ENCODE data around the gene RSPH10B. TPM values are rescaled to one million over a fixed set of nuclear protein-coding genes. Genes with fewer than 3 reads are reported as not detected.
A peak's percentile ranks its signal among the peaks of the same experiment; 100 is the strongest.
"Not testable (repeated sequence)": the region's sequence is repeated elsewhere in the genome, so short reads cannot be mapped to it uniquely, and the experiment has no call there.

Gene RSPH10B
- total RNA-seq, result under 1 TPM in 1 of 2 experiments, not detected in 1; 0.59 TPM

GRCh38 chr7:5970347-5970911 is at the start of gene RSPH10B:
Gene RSPH10B (minus strand): TSS chr7:5970689. CDS start chr7:5967116, 3,573 bp downstream.
- H3K27me3 Mint-ChIP-seq; H3K36me3 Mint-ChIP-seq (ENCODE audit: low read depth); DNase-seq; CTCF ChIA-PET; H3K4me1 Mint-ChIP-seq (ENCODE audit: low read depth); H3K9me3 Mint-ChIP-seq; POLR2A ChIA-PET; H3K27ac Mint-ChIP-seq; H3K4me3 Mint-ChIP-seq; intact Hi-C loops (cut with micrococcal nuclease): not testable (repeated sequence)
- ATAC-seq, result peak; percentile 39

DNA sequence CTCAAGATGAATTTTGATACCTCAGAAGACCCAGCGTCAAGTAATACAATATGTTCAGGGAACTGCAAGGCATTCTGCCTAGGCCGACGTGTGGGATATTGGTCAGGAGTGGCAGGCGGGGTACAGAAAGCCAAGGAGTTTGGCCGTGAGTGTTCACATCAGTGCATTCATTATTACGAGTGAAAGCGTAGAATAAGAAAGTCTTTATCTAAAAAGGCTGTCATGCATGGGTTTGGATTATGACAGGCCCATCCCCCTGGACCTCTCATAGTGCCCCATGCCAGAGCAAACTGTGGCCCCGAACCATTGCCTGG is 46.1 kb upstream of the RSPH10B start:
- H3K4me1 Mint-ChIP-seq (ENCODE audit: low read depth), result peaks cover 27% of the 10 kb centered on the region
- H3K27ac Mint-ChIP-seq, result peak overlapping the region; percentile 85
- ChIA-PET POLR2A (interaction anchor here (1.8 kb wide), 1 partner anchor 7 kb away, joined by 5 read pairs; the partner anchor contains the start of genes AIMP2 and PMS2), CTCF (no interaction called here)
- no peak overlapping the region for H3K4me3 Mint-ChIP-seq
- intact Hi-C loops (cut with micrococcal nuclease), result no loop called here
- DNase-seq (no peak), ATAC-seq (no peak)
- peaks cover 56% of the 10 kb centered on the region for H3K36me3 Mint-ChIP-seq (ENCODE audit: low read depth)
- H3K9me3 Mint-ChIP-seq, result no peaks in the 10 kb centered on the region
- no peaks in the 10 kb centered on the region for H3K27me3 Mint-ChIP-seq
- TF ChIP-seq, protein P1, sequence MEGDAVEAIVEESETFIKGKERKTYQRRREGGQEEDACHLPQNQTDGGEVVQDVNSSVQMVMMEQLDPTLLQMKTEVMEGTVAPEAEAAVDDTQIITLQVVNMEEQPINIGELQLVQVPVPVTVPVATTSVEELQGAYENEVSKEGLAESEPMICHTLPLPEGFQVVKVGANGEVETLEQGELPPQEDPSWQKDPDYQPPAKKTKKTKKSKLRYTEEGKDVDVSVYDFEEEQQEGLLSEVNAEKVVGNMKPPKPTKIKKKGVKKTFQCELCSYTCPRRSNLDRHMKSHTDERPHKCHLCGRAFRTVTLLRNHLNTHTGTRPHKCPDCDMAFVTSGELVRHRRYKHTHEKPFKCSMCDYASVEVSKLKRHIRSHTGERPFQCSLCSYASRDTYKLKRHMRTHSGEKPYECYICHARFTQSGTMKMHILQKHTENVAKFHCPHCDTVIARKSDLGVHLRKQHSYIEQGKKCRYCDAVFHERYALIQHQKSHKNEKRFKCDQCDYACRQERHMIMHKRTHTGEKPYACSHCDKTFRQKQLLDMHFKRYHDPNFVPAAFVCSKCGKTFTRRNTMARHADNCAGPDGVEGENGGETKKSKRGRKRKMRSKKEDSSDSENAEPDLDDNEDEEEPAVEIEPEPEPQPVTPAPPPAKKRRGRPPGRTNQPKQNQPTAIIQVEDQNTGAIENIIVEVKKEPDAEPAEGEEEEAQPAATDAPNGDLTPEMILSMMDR (IDR thresholded peaks at IDR 0.05), result no peak

DNA sequence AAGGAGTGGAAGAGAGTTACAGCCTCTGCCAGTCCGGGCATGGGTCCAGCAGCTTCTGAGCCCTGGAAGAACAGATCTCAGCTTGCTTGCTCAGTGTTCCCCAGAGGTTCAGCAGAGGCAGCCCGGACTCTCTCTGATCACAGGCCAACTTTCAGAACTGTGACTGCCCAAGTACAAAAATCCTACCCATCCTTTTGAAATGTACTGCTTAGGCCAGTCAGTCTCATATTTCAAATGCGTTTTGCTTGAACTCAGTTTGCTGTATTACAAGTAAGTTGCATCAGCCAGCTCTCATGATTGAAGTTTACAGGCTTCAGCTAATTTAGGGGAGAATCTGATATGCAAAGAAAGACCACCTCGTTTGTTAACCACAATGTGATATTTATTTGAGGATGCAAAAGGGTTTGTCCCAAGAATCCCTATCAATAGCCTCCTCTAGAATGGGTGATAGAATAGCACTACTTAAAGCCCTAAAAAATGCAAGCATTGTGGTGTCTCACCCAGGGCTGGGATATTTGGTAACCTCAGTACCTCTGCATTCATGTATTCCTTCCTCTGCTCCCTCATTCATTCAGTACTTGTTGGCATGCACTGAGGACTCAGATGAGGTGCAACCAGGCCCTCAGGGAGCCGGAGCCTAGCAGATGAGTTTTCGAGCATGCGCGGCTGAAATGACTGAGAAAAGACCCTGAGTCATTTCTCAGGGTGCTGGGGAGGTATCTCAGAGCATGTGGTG is 45.6 kb upstream of the RSPH10B start:
- Mint-ChIP-seq H3K36me3 (ENCODE audit: low read depth) (peaks cover 56% of the 10 kb centered on the region), H3K4me1 (ENCODE audit: low read depth) (peaks cover 31% of the 10 kb centered on the region), H3K27ac (peak overlapping the region; percentile 85), H3K4me3 (no peak overlapping the region), H3K27me3 (no peaks in the 10 kb centered on the region), H3K9me3 (no peaks in the 10 kb centered on the region)
- ChIA-PET POLR2A (interaction anchor here (1.2 kb wide), 1 partner anchor 8 kb away, joined by 3 read pairs; no protein-coding TSS in a partner anchor), CTCF (interaction anchor here (1.3 kb wide), 1 partner anchor 11 kb away, joined by 4 read pairs; no protein-coding TSS in a partner anchor)
- intact Hi-C loops (cut with micrococcal nuclease), result no loop called here
- DNase-seq (peak; percentile 26), ATAC-seq (peak; percentile 31)
- TF ChIP-seq, protein P1 (IDR thresholded peaks at IDR 0.05), result no peak

GRCh38 chr7:6012355-6013104 is 42.0 kb upstream of the RSPH10B start:
- Mint-ChIP-seq H3K4me3 (no peak overlapping the region), H3K27ac (peak overlapping the region; percentile 70), H3K4me1 (ENCODE audit: low read depth) (peaks cover 44% of the 10 kb centered on the region), H3K9me3 (no peaks in the 10 kb centered on the region), H3K27me3 (no peaks in the 10 kb centered on the region), H3K36me3 (ENCODE audit: low read depth) (peaks cover 45% of the 10 kb centered on the region)
- DNase-seq (no peak), ATAC-seq (no peak)
- TF ChIP-seq, protein P1 (IDR thresholded peaks at IDR 0.05), result no peak
- intact Hi-C loops (cut with micrococcal nuclease), result no loop called here
- ChIA-PET POLR2A (no interaction called here), CTCF (interaction anchor here (0.6 kb wide), 1 partner anchor 418 kb away, joined by 3 read pairs; no protein-coding TSS in a partner anchor)

- H3K27me3 Mint-ChIP-seq, result no peaks in the 10 kb centered on the region
- intact Hi-C loops (cut with micrococcal nuclease), result no loop called here
- peak overlapping the region; percentile 70 for H3K27ac Mint-ChIP-seq
- H3K9me3 Mint-ChIP-seq, result no peaks in the 10 kb centered on the region
- DNase-seq (no peak), ATAC-seq (no peak)
- H3K36me3 Mint-ChIP-seq (ENCODE audit: low read depth), result peaks cover 40% of the 10 kb centered on the region
- TF ChIP-seq, protein P1 (IDR thresholded peaks at IDR 0.05), result no peak
- ChIA-PET POLR2A (no interaction called here), CTCF (no interaction called here)
- peak overlapping the region; percentile 88 for H3K4me3 Mint-ChIP-seq
- H3K4me1 Mint-ChIP-seq (ENCODE audit: low read depth), result peaks cover 49% of the 10 kb centered on the region
Observed at GRCh38 chr7:6011541-6011940, 41.1 kb upstream of the RSPH10B start.

DNA sequence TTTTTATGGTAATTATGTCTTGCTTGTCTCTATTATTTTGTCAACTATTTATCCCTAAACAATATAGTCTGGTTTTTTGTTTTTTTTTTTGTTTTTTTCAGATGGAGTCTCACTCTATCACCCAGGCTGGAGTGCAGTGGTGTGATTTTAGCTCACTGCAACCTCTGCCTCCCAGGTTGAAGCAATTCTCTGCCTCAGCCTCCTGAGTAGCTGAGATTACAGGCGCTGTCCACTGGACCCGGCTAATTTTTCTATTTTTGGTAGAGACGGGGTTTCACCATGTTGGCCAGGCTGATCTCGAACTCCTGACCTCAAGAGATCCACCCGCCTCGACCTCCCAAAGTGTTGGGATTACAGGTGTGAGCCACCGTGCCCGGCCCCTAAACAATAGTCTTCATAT is 39.9 kb upstream of the RSPH10B start:
- H3K36me3 Mint-ChIP-seq (ENCODE audit: low read depth), result peaks cover 34% of the 10 kb centered on the region
- CTCF ChIA-PET; intact Hi-C loops (cut with micrococcal nuclease); ATAC-seq; H3K27me3 Mint-ChIP-seq; DNase-seq; H3K9me3 Mint-ChIP-seq: not testable (repeated sequence)
- POLR2A ChIA-PET, result interaction anchor here (1.1 to 1.5 kb wide), 3 partner anchors 10 to 74 kb away, joined by 3 to 7 read pairs (median 4); no protein-coding TSS in a partner anchor
- H3K4me3 Mint-ChIP-seq, result peak overlapping the region; percentile 88
- peaks cover 46% of the 10 kb centered on the region for H3K4me1 Mint-ChIP-seq (ENCODE audit: low read depth)
- peak overlapping the region; percentile 89 for H3K27ac Mint-ChIP-seq

Measured in activated CD8-positive, alpha-beta T cell treated with anti-CD3 and anti-CD28 coated beads for 36 hours (primary cell).